OCI-LY1 (cell line): ENCODE results near the gene GP1BB.

Experiments
- H2AFZ ChIP-seq: fragments of 200-600 bp; sonication (generic), shearing (Covaris generic); 2 replicates; pipeline ENCODE4 v1.6.0; 2014; ENCODE audit warnings: antibody characterized with exemption, mild to moderate bottlenecking, low read length
- H3F3A ChIP-seq: fragments of 200-600 bp; sonication (generic), shearing (Covaris generic); 2 replicates; pipeline ENCODE4 v1.6.0; 2014; ENCODE audit warnings: mild to moderate bottlenecking, antibody characterized with exemption, low read length, moderate library complexity; ENCODE audit not compliant: insufficient read depth
- H3K27ac ChIP-seq: fragments of 200-600 bp; sonication (generic); 2 replicates; pipeline ENCODE4 v1.5.1; 2014; ENCODE audit warnings: low read length, mixed run types, mild to moderate bottlenecking, low read depth; ENCODE audit not compliant: poor library complexity, severe bottlenecking
- H3K27me3 ChIP-seq: fragments of 200-600 bp; sonication (generic); 2 replicates; pipeline ENCODE4 v1.6.0; 2014; ENCODE audit warnings: antibody characterized with exemption, mild to moderate bottlenecking, low read length, moderate library complexity; ENCODE audit not compliant: insufficient read depth
- H3K36me3 ChIP-seq: fragments of 200-600 bp; sonication (generic); 2 replicates; pipeline ENCODE4 v1.6.1; 2014; ENCODE audit warnings: mild to moderate bottlenecking, antibody characterized with exemption, low read length, moderate library complexity, mixed read lengths; ENCODE audit not compliant: insufficient read depth
- H3K4me1 ChIP-seq: fragments of 200-600 bp; sonication (generic); 2 replicates; pipeline ENCODE4 v1.5.1; 2014; ENCODE audit warnings: mild to moderate bottlenecking, low read length, moderate library complexity; ENCODE audit not compliant: insufficient read depth, severe bottlenecking
- H3K4me2 ChIP-seq: fragments of 200-600 bp; sonication (generic), shearing (Covaris generic); 2 replicates; pipeline ENCODE4 v1.6.1; 2014; ENCODE audit warnings: low read length
- H3K4me3 ChIP-seq: fragments of 200-600 bp; sonication (generic); 2 replicates; pipeline ENCODE4 v1.5.1; 2014; ENCODE audit warnings: low read length, low read depth, mild to moderate bottlenecking, mixed read lengths; ENCODE audit not compliant: poor library complexity, severe bottlenecking
- H3K79me2 ChIP-seq: fragments of 200-600 bp; shearing (Covaris generic); 2 replicates; pipeline ENCODE4 v1.6.1; 2016; ENCODE audit warnings: mixed run types, low read length, mixed read lengths; ENCODE audit not compliant: insufficient read depth
- H3K9ac ChIP-seq: fragments of 200-600 bp; sonication (generic), shearing (Covaris generic); 2 replicates; pipeline ENCODE4 v1.6.1; 2014; ENCODE audit warnings: mild to moderate bottlenecking, low read length, mixed read lengths
- H3K9me2 ChIP-seq: fragments of 200-600 bp; sonication (generic), shearing (Covaris generic); 2 replicates; pipeline ENCODE4 v1.6.1; 2014; ENCODE audit warnings: low read depth, mild to moderate bottlenecking, low read length, mixed read lengths
- H3K9me3 ChIP-seq: fragments of 200-600 bp; shearing (Covaris generic); 2 replicates; pipeline ENCODE4 v1.6.1; 2014; ENCODE audit warnings: low read length, mixed read lengths
- H4K20me1 ChIP-seq: fragments of 200-600 bp; sonication (generic), shearing (Covaris generic); 2 replicates; pipeline ENCODE4 v1.6.0; 2016; ENCODE audit warnings: mild to moderate bottlenecking, low read length; ENCODE audit not compliant: insufficient read depth
- CTCF ChIP-seq: fragments of 200-600 bp; sonication (generic), shearing (Covaris generic); IDR thresholded peaks from 2 replicates; pipeline ENCODE4 v1.5.1; 2017; ENCODE audit warnings: mild to moderate bottlenecking, antibody characterized with exemption, low read length, moderate library complexity, mixed read lengths
- EZH2 ChIP-seq: fragments of 200-600 bp; sonication (generic), shearing (Covaris generic); IDR thresholded peaks from 2 replicates; pipeline ENCODE4 v1.8.0; 2017; ENCODE audit warnings: borderline replicate concordance, mixed run types, mild to moderate bottlenecking, antibody characterized with exemption, low read length, moderate library complexity, mixed read lengths

The GP1BB gene

GRCh38 chr22:19737846-19738663 is 14.7 kb downstream of the GP1BB start:
- no peak overlapping the region for H3K27ac ChIP-seq
- H3K27me3 ChIP-seq: peaks cover 3% of the 10 kb centered on the region; the same call in 1 of the 2 replicates
- H3K4me3 ChIP-seq: no peak overlapping the region
- no peak overlapping the region for H3K4me2 ChIP-seq
- H3K36me3 ChIP-seq: no peaks in the 10 kb centered on the region
- no peaks in the 10 kb centered on the region for H3K9me2 ChIP-seq
- no peak overlapping the region for H2AFZ ChIP-seq
- no peak for TF ChIP-seq EZH2
- TF ChIP-seq CTCF: no peak
- H4K20me1 ChIP-seq: no peaks in the 10 kb centered on the region
- no peak overlapping the region for H3K9ac ChIP-seq
- no peaks in the 10 kb centered on the region for H3K79me2 ChIP-seq
- H3F3A ChIP-seq: no peaks in the 10 kb centered on the region
- no peaks in the 10 kb centered on the region for H3K4me1 ChIP-seq
- no peaks in the 10 kb centered on the region for H3K9me3 ChIP-seq

DNA sequence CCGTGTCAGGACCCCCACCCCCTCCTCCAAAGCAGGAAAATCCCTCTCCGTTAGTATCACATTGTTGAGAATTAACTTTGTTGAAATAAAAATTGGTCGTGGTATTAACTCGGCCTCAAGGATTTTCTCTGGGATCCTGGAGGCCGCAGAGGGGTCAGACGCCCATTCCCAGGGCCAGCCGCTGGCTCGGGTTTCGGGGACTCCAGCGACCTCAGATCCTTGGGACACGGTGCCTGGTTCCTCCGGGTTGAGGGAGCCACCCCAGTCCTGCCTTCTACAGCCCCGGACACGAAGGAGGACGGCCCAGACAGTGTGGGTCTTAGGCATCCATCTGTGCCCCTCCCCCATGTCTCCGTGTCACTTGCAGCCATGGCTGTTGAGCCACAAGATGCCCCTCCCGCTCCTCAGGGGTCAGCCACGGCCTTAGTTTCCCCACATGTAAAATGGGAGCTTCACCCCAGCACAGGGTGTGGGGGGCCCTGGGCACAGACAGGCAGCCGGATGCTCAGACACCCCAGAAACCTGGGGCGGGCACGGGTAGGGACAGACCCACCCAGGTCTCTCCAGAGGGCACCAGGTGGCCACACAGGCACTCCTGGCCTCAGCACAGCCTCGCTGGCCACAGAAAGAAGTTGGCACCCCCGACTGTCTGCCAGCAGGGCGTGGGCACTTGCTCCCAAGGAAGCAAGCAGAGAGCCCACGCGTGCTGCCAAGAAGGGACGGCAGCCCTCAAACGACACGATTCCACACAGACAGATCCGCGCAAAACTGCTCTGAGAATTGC is 15.5 kb downstream of the GP1BB start:
- H2AFZ ChIP-seq: no peak overlapping the region

GRCh38 chr22:19739448-19739895 is 16.1 kb downstream of the GP1BB start:
- Histone ChIP-seq H3K9me2 (no peaks in the 10 kb centered on the region), H3K9ac (no peak overlapping the region), H4K20me1 (no peaks in the 10 kb centered on the region), H3K27ac (no peak overlapping the region), H3K36me3 (no peaks in the 10 kb centered on the region), H3K4me3 (no peak overlapping the region), H3K4me2 (no peak overlapping the region), H3K27me3 (peaks cover 3% of the 10 kb centered on the region; the same call in 1 of the 2 replicates), H3F3A (no peaks in the 10 kb centered on the region), H2AFZ (no peak overlapping the region), H3K9me3 (no peaks in the 10 kb centered on the region), H3K79me2 (no peaks in the 10 kb centered on the region), H3K4me1 (no peaks in the 10 kb centered on the region)
- no peak for TF ChIP-seq CTCF
- TF ChIP-seq EZH2: no peak

More for the DNA sequence above, 15.5 kb downstream of the GP1BB start:
- no peaks in the 10 kb centered on the region for H3K4me1 ChIP-seq
- H3K9me2 ChIP-seq: no peaks in the 10 kb centered on the region
- H4K20me1 ChIP-seq: no peaks in the 10 kb centered on the region
- H3F3A ChIP-seq: no peaks in the 10 kb centered on the region
- no peak overlapping the region for H3K9ac ChIP-seq
- peaks cover 3% of the 10 kb centered on the region; the same call in 1 of the 2 replicates for H3K27me3 ChIP-seq
- H3K27ac ChIP-seq: no peak overlapping the region
- no peaks in the 10 kb centered on the region for H3K9me3 ChIP-seq
- no peaks in the 10 kb centered on the region for H3K36me3 ChIP-seq
- TF ChIP-seq EZH2 (no peak), CTCF (no peak)
- H3K79me2 ChIP-seq: no peaks in the 10 kb centered on the region
- H3K4me3 ChIP-seq: no peak overlapping the region
- no peak overlapping the region for H3K4me2 ChIP-seq
